Measurements from ENCODE around the gene NATD1.
A peak's percentile ranks its signal among the peaks of the same experiment; 100 is the strongest.
"Not testable (repeated sequence)": the region's sequence is repeated elsewhere in the genome, so short reads cannot be mapped to it uniquely, and the experiment has no call there.

Gene NATD1

DNA sequence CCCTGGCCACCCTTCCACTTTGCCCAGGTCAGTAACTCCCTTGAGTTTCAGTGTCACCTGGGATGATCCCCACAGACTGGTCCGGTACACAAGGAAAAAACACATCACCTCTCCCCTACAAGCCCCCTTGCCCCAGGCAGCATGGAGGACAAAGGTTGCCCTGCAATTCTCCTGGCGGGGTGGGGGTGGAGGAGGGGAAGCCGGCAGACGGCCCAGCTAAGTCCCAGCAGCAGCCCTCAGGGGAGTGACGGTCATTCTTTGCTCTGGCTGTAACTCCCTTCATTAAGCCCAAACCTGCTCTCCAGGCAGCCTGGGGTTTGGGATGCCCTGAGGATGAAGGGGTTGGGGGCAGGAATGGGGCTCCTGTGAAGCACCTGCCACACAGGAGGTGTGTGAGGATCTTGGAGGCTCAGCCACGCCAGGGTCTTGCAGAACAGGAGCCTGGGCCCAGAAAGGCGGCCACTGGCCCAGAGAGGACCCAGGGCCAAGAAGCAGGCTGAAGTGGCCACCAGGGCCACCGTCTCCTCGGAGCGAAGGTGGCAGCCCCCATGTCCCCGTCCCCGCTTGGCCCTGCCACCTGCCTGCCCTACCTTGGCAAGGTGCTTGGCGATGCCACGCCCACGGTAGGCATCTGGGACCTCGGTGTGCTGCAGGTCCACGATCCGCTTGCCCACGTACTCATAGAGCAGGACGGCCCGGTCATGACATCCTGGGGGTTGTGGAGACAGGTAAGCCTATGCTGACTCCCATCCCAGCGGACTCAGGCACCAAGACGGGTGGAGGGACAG, 9.5 kb downstream of the NATD1 start:
- no peak for DNase-seq

- no peak for DNase-seq
These were observed 10.3 kb downstream of the NATD1 start for GRCh38 chr17:21242780-21243515.

DNA sequence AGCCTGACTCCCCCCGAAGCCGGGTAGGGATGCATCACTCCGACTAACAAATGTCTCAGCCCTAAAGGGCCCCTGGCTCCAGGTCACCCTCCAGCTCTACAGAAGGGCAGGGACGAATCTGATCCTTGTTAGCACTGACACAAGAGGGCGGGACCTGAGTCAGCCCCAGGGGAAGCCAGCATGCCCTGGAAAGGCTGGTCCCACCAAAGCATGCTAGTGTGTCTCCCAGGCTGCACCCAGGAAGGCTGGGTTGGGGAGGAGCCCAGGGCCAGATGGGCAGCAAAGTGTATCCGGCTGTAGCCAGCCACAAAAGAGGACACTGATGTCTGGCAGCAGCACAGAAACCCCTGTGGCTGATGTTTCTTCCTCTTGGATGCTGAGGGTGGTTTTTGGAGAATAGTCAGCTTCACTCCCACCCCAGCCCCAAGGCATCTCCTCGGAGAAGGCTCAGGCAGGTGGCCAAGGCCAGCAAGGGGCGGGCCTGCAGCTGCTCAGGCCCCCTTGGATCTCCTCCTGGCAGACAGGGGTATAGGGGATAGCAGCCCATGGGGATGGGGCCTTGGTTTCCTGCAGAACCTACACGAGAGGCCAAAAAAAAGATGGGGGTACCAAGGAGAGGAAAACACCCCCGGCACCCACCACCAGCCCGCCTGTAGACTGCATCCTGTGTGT, 11.0 kb downstream of the NATD1 start:
- DNase-seq: no peak

GRCh38 chr17:21241564-21241963, 11.6 kb downstream of the NATD1 start:
- DNase-seq: no peak

GRCh38 chr17:21240369-21241055, 12.7 kb downstream of the NATD1 start:
- no peak for DNase-seq

- peak; percentile 23 to 45 (median 44) for DNase-seq
These were observed 13.4 kb downstream of the NATD1 start for GRCh38 chr17:21239680-21240368.

- DNase-seq: no peak
These were observed 17.3 kb downstream of the NATD1 start for GRCh38 chr17:21235921-21236320.

DNA sequence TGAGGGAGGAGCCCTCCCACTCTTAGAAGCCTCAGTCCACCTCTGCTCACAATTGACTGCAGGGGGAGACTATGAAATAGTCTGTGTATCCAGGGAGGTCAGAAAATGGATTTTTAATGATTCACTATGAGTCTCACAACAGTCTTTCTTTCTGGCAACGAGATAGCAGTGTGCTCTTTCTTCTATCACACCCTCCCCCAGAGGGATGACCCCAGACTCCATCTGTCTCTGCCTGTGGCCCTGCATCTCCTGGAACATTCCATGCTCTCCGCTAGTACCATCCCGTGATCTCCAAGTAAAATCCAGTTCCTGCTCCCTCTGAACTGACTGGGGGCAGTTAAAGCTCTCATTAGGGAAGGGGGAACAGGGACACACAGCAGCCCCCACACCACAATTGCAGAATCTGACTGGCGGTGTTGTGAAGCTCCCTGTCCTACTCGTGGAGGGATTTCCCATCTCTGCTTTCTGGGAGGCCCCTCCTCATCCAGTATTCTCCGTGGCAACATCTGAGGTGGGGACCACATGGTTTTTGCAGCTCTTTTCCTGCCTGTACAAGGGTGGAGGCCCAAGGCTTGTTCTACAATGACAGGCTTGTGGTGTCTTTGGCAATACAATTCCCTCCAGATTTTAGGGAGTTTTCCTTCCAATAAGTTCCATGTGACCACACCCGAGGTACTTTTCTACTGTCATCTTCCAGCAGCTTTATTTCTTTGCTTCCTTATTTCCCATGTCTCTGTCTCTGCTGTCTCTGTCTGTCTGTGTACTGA, 19.4 kb downstream of the NATD1 start:
- DNase-seq: peak in 1 of 3 donors; percentile 16

DNA sequence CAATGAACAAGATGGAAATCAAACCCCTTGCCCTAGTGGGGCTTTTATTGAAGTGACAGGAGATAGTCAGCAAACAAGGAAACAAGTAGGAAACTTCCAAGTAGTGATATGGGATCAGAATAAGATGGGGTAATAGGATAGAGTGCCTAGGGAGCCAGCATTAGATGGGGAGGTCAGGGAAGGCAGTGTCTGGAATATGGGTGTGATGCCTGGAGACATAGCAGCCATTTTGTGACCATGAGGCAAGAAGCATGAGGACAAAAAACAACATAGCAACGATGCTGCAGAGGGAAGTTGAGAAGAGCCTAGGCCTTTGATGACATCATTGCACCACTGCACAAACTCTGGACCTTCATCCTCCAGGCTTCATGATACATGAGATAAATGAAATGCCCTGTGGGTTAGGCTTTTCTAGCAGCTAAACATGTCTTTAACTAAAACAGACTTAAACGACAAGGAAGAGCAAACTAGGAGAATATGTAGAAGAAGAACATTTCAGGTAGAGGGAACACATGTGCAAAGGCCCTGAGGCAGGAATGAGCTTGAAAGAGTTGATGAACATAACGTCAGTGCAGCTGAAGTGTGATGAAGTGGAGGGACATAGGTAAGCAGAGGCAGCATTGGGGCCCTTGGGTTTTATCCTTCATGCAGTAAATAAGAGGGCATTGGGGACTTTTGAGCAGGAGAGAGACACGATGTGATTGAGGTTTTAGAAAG, 21.0 kb downstream of the NATD1 start:
- no peak for DNase-seq

GRCh38 chr17:21231533-21231932, 21.7 kb downstream of the NATD1 start:
- no peak for DNase-seq

- DNase-seq: no peak
These were observed 24.4 kb downstream of the NATD1 start for GRCh38 chr17:21228845-21229244.

DNA sequence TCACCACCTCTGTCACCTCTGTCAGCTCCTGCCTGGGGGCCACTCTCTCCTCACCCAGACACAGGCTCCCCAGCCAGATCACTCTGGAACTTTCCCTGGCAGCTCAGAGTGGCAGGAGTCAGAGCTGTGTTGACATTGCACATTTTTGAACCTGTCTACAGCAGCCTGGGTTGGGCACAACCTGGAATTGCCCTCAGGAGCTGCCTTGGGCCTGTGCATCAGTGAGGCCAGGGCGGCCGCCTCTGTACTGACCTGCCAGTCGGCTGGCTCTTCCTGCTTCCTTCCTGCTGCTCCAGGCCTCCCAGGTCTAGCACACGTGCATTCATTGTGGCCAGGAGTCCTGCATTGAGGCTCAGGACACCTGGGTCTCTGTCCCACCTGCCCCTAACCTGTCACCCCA, 25.1 kb downstream of the NATD1 start:
- DNase-seq: no peak

- not testable (repeated sequence) for DNase-seq
These were observed 25.9 kb downstream of the NATD1 start for GRCh38 chr17:21227277-21227676.

DNA sequence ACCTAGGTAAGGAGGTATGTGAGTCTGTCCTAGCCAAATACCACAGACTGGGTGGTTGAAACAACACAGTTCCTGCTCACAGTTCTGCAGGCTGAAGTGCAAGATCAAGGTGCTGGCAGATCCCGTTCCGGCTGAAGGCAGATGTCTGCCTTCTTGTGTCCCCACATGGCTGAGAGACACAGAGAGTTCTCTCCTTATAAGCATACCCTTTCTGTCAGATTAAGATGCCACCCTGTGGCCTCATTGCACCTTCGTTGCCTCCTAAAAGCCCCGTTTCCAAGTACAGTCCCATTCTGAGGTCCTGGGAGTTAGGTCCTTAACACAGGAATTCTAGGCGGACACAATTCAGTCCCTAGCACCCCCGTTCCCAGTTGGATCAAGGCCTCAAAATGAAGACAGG, 30.1 kb downstream of the NATD1 start:
- DNase-seq: no peak

- no peak for DNase-seq
These were observed 34.3 kb downstream of the NATD1 start for GRCh38 chr17:21218831-21219380.

DNA sequence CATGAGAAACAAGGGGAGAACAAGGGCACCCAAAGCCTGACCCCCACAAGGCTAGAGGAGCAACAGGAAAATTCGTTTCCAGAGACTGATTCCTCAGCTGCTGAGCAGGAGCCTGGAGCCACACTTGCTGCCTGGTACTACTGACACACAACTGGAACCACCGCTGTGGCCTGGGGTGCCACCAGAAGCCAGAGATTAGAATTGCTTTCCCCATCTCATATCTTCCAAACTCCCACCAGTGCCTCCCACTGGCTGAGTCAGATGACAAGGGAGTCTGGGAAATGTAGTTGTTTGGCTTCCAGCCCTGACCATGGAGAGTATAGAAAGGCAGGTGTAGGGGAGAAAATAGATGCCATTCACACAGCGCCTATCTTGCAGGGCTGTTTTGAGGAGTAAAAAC, 35.1 kb downstream of the NATD1 start:
- peak; percentile 33 to 41 (median 35) for DNase-seq

- no peak for DNase-seq
These were observed 35.9 kb downstream of the NATD1 start for GRCh38 chr17:21217346-21217745.

DNA sequence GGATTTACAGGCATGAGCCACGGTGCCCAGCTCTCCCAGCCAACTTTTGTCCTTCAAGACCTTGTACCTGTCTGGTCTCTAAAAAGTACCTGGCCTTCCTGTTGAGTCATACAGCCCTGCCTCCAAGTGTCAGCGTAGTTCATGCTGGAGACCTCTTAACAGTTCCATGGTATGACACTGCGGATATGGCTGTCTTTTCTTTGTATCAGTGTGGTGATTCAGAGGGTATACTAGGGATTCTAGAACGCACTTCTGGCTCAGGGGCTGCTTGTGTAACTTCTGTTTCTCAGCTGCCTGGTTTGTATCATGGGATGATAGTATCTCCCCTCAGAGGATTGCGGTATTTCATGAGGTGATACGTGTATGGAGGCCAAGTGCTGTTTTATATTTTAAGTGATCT, 37.3 kb downstream of the NATD1 start:
- no peak for DNase-seq

GRCh38 chr17:21214777-21215541, 38.3 kb downstream of the NATD1 start:
- DNase-seq: peak; percentile 17 to 32 (median 26)

Data from suppressor macrophage treated with lipopolysaccharide for 1 hour (primary cell).